GM19035 (cell line): ENCODE data around the gene PRIMA1.

Source experiments
- ATAC-seq: cut with Tn5 transposase; IDR thresholded peaks from one replicate; pipeline ENCODE4 v1.9.1; 2021; ENCODE audit not compliant: unreplicated experiment

Gene PRIMA1

DNA sequence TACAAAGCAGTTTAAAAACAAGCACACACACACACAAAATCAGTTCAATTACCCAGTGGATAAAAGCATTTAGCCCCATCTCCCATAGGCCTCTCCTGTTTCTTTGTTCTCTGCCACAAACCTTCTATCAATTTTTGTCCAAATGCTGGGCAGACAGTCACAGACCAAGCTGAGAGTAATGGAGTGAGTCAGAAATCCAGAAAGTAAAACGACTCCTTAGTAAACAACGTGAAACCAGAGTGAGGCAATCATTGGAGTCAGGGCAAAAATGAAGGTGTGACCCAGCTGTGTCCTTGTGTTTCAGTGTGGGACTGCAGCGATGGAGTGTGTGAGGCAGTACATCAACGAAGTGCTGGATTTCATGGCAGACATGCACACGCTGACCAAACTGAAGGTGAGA lies 102.0 kb downstream of the PRIMA1 start:
- no peak for ATAC-seq

DNA sequence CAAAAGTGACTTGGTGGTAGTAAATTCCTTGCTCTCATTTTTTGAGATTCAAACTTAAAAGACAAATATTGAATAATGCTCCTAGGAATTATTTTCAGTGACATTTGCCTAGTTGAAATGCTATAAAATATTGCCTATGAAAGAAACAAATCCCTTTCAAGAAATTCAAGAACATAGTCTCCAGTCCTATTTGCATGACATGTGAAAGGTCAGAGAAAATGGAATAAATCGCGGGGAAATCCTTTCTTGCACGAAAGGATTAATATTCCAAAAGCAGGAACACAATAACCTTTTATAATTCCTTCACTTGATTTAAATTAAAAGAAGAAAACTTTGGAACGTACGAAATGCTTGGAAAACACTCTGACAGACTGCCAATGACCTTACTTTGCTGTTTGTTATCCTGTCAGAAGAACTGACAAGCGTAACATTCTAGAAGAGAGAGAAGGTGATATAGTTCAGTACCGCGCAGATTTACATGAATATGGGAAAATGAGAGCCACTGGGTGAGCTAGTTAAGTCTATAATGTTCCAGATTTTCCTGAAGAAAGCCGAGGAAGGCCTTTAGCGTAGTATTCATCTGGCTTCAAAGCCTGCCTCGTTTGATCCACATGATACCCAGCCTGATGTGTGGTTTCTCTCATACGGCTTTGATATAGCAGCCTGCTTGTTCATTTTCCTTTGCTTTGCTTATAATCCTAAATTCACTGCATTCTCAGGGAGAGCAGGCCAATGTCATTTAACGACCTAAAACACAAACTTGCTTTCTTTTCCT lies 103.0 kb downstream of the PRIMA1 start:
- no peak for ATAC-seq

DNA sequence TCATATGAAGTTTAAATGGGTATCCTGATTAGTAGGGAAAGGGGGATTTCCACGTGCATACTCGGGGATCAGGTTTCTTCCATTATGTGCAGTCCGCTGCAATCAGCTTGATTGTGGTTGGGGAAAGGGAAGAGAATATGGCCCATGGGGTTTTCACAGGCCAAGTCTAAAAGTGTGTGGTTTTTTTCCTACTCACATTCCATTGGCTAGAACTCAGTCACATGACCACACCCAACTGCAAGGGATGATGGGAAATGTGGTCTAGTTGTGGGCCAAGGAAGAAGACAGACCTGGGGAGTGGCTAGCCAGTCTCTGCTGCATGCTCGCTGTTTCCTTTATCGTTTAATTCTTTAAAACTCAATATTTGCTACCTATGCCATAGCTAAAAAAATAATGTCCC lies 105.1 kb downstream of the PRIMA1 start:
- no peak for ATAC-seq

DNA sequence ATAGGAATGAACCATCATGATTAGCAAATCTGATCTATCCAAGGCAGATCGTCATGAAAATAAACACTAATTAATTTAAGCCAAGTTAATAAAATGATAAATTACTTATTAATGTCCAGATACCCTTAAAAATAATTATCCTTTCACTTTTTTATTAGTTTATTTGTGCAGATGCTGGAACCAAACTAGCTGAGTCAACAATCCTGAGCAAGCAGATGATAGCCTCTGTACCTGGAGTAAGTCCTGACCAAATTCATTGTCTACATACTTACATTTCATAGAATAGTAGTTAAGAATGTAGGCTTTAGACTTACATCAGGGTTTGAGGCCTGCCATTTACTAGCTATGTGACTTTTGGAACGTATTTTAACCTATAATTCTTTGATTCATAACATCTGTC lies 105.8 kb downstream of the PRIMA1 start:
- no peak for ATAC-seq

DNA sequence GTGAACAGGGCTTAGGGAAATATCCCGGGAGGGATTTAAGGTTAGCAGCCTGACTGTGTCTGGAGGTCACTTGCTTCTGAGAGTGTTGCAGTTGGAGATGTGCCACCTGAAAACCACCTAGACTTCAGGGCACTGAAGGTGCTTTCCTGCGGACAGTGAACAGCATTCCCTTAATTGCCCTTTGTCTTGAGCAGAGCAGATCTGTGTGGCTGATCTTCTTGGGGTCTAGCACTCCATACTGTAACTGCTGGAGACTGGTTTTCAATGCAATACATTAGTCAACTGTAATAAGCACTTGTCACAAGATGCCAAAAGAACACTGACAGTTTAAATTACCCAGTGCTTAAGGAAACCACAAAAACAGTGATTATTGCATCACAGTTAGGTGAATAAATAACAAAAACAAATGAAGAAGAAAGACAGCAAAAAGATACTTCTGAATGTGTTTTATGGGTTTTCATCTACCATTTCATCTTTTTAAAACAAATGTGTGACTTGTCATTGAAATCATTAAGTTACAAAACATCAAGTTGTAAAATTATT lies 111.8 kb downstream of the PRIMA1 start:
- no peak for ATAC-seq

DNA sequence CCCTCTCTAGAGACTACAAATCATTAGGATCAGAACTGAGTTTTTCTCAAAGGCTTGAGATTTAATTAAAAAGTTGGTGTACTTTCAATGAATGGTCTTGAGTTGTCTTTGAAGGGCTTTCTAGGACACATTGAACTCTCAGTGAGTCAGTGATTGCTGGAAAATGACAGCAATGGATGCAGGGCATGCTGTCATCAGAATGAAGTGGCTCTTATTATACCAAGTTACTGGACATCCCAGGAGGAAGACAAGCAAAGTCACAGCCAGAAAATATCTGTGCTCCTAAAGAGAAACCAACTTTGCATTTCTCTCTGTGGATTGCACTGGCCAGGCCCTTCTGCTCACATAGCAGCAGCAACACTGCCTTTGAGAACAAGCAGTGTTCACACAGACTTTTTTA lies 112.6 kb downstream of the PRIMA1 start:
- ATAC-seq = no peak

DNA sequence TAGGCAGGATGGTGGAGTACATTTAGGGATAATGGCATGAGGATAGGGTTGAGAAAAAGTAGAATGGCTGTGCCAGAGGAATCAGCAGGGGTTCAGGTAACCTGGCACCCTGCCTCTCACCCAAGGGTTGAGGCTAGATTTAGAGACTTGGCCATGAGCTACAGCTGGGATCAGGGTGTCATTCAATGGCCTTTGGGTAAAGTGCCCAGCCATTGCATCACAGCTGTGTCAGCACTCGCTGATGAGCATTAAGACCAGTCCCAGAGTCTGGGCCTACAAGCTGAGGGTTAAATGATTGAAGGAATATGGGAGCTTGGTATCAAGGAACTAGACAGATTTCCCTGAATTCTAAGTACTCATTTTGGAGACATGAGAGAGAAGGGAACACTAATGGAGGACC lies 113.9 kb downstream of the PRIMA1 start:
- ATAC-seq = no peak

DNA sequence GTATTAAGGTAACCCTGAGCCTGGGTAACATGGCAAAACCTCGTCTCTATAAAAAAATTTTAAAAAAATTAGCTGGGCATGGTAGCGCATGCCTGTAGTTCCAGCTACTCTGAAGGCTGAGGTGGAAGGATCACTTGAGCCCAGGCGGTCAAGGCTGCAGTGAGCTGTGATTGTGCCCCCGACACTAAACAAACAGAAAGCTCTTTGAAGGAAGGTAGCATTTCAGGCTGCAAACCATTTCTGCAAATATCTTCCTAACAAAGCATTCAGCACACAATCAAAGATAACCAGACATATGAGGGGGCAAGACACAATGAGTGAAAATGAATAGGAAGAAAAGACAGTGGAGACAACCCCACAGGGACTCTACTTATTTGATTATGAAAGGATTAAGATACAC lies 118.7 kb downstream of the PRIMA1 start:
- ATAC-seq = no peak
